Measurements from ENCODE around the gene SLC4A7.

Gene SLC4A7

GRCh38 chr3:27468283-27468886, 15.8 kb downstream of the SLC4A7 start:
- no peak for DNase-seq (ENCODE audit: low read depth)
- no peak for TF ChIP-seq CTCF (IDR thresholded peaks at IDR 0.05; ENCODE audit: low read length, missing control alignments)
- no peak overlapping the region for H3K4me3 ChIP-seq (replicated peaks; ENCODE audit: low read depth, low read length)

GRCh38 chr3:27467545-27467944, 16.6 kb downstream of the SLC4A7 start:
- peak; percentile 66 for TF ChIP-seq CTCF (IDR thresholded peaks at IDR 0.05; ENCODE audit: low read length, missing control alignments)
- H3K4me3 ChIP-seq (replicated peaks; ENCODE audit: low read depth, low read length): no peak overlapping the region
- DNase-seq (ENCODE audit: low read depth): peak; percentile 71

- DNase-seq (ENCODE audit: low read depth): no peak
- no peak overlapping the region for H3K4me3 ChIP-seq (replicated peaks; ENCODE audit: low read depth, low read length)
- no peak for TF ChIP-seq CTCF (IDR thresholded peaks at IDR 0.05; ENCODE audit: low read length, missing control alignments)
Measured at GRCh38 chr3:27464646-27465045, 19.5 kb downstream of the SLC4A7 start.

GRCh38 chr3:27462228-27462627, 22.0 kb downstream of the SLC4A7 start:
- no peak for DNase-seq (ENCODE audit: low read depth)
- no peak for TF ChIP-seq CTCF (IDR thresholded peaks at IDR 0.05; ENCODE audit: low read length, missing control alignments)
- H3K4me3 ChIP-seq (replicated peaks; ENCODE audit: low read depth, low read length): no peak overlapping the region

- DNase-seq (ENCODE audit: low read depth): no peak
- no peak overlapping the region for H3K4me3 ChIP-seq (replicated peaks; ENCODE audit: low read depth, low read length)
- no peak for TF ChIP-seq CTCF (IDR thresholded peaks at IDR 0.05; ENCODE audit: low read length, missing control alignments)
Measured at GRCh38 chr3:27458929-27459328, 25.3 kb downstream of the SLC4A7 start.

- TF ChIP-seq CTCF (IDR thresholded peaks at IDR 0.05; ENCODE audit: low read length, missing control alignments): no peak
- peak; percentile 40 for DNase-seq (ENCODE audit: low read depth)
- H3K4me3 ChIP-seq (replicated peaks; ENCODE audit: low read depth, low read length): no peak overlapping the region
Measured at GRCh38 chr3:27456554-27456953, 27.6 kb downstream of the SLC4A7 start.

- TF ChIP-seq CTCF (IDR thresholded peaks at IDR 0.05; ENCODE audit: low read length, missing control alignments): no peak
- no peak overlapping the region for H3K4me3 ChIP-seq (replicated peaks; ENCODE audit: low read depth, low read length)
- peak; percentile 66 for DNase-seq (ENCODE audit: low read depth)
Measured at GRCh38 chr3:27454914-27455313, 29.3 kb downstream of the SLC4A7 start.
